Uterus (tissue), 2 donors: ENCODE data around the gene SBF1.

Experiments
- POLR2A ChIP-seq, 2 donors: fragments of 450-650 bp; IDR thresholded peaks; one replicate each; pipeline ENCODE4 v1.6.1; 2016; ENCODE audit warnings: antibody characterized with exemption in 2 of 2, mild to moderate bottlenecking in 1 of 2, moderate library complexity in 1 of 2
- TF ChIP-seq, protein P1 (sequence below), 4 experiments: fragments of 200-600 bp in 2 of 4; fragments of 450-650 bp in 2 of 4; sonication (generic) in 2 of 4; IDR thresholded peaks; one replicate each; pipeline ENCODE4 v1.5.1; 2016 to 2019; ENCODE audit warnings: antibody characterized with exemption in 4 of 4, mild to moderate bottlenecking in 2 of 4, moderate library complexity in 1 of 4

DNA sequence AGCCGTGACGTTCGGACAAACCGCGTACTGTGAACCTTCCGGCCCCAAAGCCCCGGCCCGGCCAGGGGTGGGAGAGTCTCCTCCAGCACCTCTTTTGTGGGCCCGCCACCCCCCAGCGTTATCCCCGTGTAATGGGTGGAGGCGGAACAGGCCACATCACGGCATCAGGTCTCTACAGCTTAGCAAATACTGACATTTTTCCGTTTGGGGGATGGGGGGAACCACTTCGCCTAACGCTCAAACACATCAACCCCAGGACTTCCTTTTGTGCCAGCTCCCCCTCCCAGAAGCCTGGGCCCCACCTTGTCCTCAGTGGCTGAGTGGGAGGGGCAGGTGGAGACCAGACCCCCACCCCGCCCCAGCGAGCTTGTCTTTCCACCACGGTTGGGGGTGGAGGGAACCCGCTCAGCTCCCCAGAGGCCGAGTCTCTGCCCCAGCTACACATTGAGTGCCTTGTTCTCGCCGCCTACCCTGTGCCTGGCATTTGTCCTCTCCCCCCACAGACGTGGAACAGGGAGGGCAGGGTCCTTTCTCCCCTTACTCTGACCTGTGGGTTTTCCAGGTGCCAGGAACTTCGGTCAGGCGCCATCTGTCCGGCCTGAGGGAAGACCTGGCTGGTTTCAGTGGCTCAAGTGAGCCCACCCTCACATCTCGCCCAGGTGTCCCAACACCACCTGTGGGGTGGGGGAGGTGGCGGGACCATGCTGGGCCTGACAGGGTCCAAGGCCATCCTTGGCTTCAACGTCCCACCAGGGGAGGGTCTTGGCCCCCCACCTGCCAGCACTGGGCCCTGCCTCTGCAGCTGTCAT is 29.6 kb downstream of the SBF1 start:
- TF ChIP-seq, protein P1, sequence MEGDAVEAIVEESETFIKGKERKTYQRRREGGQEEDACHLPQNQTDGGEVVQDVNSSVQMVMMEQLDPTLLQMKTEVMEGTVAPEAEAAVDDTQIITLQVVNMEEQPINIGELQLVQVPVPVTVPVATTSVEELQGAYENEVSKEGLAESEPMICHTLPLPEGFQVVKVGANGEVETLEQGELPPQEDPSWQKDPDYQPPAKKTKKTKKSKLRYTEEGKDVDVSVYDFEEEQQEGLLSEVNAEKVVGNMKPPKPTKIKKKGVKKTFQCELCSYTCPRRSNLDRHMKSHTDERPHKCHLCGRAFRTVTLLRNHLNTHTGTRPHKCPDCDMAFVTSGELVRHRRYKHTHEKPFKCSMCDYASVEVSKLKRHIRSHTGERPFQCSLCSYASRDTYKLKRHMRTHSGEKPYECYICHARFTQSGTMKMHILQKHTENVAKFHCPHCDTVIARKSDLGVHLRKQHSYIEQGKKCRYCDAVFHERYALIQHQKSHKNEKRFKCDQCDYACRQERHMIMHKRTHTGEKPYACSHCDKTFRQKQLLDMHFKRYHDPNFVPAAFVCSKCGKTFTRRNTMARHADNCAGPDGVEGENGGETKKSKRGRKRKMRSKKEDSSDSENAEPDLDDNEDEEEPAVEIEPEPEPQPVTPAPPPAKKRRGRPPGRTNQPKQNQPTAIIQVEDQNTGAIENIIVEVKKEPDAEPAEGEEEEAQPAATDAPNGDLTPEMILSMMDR (IDR thresholded peaks at IDR 0.05), result no peak
- no peak for TF ChIP-seq POLR2A (IDR thresholded peaks at IDR 0.05)
